SK-N-MC (cell line): ENCODE results near the gene HNF4A.

ENCODE experiments used
- DNase-seq: peaks from one replicate; pipeline ENCODE4 v3.0.0-alpha.2; 2011; ENCODE audit warnings: low read depth, low spot score
- H3K27ac ChIP-seq: fragments of 200-600 bp; sonication (generic); 2 replicates; pipeline ENCODE4 v1.5.1; 2016; ENCODE audit warnings: mixed run types
- H3K36me3 ChIP-seq: fragments of 200-600 bp; sonication (generic); 2 replicates; pipeline ENCODE4 v1.6.1; 2017; ENCODE audit warnings: antibody characterized with exemption, low read length, mixed read lengths; ENCODE audit not compliant: insufficient read depth
- H3K4me3 ChIP-seq: fragments of 200-600 bp; sonication (generic); 2 replicates; pipeline ENCODE4 v1.5.1; 2016
- H3K9ac ChIP-seq: fragments of 200-600 bp; sonication (generic); 2 replicates; pipeline ENCODE4 v1.8.0; 2017; ENCODE audit warnings: mixed run types, mixed read lengths; ENCODE audit not compliant: insufficient read length
- H3K9me3 ChIP-seq: fragments of 200-600 bp; sonication (generic); 2 replicates; pipeline ENCODE4 v1.6.1; 2017; ENCODE audit warnings: low read depth, mild to moderate bottlenecking, antibody characterized with exemption, low read length, moderate library complexity, mixed read lengths
- EZH2 ChIP-seq: fragments of 200-600 bp; sonication (generic); IDR thresholded peaks from one replicate; pipeline ENCODE4 v1.6.1; 2017; ENCODE audit warnings: antibody characterized with exemption
- FOXP2 ChIP-seq: optimal IDR thresholded peaks from 2 replicates; pipeline ENCODE3; 2011; ENCODE audit warnings: mild to moderate bottlenecking, moderate library complexity; ENCODE audit not compliant: insufficient read depth; ENCODE audit errors: extremely low read length, control extremely low read depth
- POLR2AphosphoS5 ChIP-seq: IDR thresholded peaks from 2 replicates; pipeline ENCODE4 v1.6.1; 2012; ENCODE audit warnings: mild to moderate bottlenecking, low read depth, low read length, borderline replicate concordance

Gene HNF4A

GRCh38 chr20:44405257-44405656 lies 49.8 kb downstream of the HNF4A start:
- DNase-seq, result no peak
- no peaks in the 10 kb centered on the region for H3K9me3 ChIP-seq
- TF ChIP-seq FOXP2 (no peak), POLR2AphosphoS5 (no peak)
- H3K4me3 ChIP-seq, result no peak overlapping the region
- H3K36me3 ChIP-seq, result no peaks in the 10 kb centered on the region
- no peak overlapping the region for H3K9ac ChIP-seq
- H3K27ac ChIP-seq, result no peak overlapping the region

DNA sequence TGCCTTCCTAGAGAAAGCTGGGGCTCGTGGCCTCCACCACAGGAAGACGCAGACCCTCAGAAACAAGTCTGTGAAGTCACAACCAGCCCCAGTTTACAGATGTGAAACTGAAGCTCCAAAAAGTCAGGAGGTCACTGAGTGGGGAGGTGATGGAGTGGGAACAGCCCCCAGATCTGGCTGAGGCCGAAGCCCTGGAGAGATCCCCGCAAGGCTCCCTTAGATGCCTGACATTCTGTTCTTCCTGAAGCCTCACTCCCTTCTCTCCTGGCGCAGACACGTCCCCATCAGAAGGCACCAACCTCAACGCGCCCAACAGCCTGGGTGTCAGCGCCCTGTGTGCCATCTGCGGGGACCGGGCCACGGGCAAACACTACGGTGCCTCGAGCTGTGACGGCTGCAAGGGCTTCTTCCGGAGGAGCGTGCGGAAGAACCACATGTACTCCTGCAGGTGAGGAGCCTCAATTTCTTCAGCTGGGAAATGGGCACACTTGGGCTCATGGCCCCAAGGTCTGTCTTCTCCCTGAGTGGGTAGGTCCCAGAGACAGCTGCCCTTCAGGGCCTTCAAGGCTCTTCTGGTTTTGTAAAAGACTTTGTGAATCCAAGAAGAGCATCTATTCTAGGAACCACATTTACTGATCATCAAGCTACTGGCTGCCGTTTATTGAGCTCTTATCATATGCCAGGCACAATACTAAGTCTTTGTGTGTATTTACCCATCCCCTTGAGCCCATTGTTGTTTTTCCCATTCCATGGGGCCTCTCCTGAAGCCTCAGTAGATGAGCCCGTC lies 50.5 kb downstream of the HNF4A start:
- no peak overlapping the region for H3K4me3 ChIP-seq
- H3K27ac ChIP-seq, result no peak overlapping the region
- H3K9ac ChIP-seq, result no peak overlapping the region
- no peaks in the 10 kb centered on the region for H3K36me3 ChIP-seq
- DNase-seq, result no peak
- no peaks in the 10 kb centered on the region for H3K9me3 ChIP-seq
- TF ChIP-seq POLR2AphosphoS5 (no peak), EZH2 (no peak), FOXP2 (no peak)

DNA sequence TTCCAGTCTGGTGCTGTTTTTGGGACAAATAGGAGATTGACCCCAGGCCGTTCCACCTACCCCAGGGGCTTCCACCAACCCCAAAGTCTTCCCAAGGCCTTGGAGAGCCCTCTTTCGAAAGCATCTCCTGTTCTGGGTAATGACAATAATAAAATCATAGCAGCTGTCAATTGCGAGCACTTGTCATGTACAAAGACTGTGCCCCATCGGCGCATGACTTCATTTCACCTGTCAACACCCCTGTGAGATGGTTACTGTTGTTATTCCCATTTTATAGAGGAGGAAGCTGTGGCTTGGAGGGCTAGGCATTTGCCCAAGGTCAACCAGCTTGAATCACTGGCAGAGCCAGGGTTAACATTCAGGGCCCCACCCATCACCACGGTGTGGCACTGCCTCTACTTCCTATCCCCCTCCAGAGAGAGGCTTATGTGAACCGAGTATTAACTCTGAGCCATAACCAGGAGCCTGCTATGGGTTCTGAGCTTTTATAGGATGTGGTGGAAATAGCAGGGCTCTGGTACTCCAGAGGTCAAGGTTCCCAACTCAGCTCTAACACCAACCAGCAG lies 51.2 kb downstream of the HNF4A start:
- no peak overlapping the region for H3K9ac ChIP-seq
- no peak overlapping the region for H3K4me3 ChIP-seq
- TF ChIP-seq FOXP2 (no peak), POLR2AphosphoS5 (no peak), EZH2 (no peak)
- no peak for DNase-seq
- H3K9me3 ChIP-seq, result no peaks in the 10 kb centered on the region
- no peaks in the 10 kb centered on the region for H3K36me3 ChIP-seq
- H3K27ac ChIP-seq, result no peak overlapping the region

GRCh38 chr20:44407402-44408184 lies 52.1 kb downstream of the HNF4A start:
- H3K27ac ChIP-seq, result no peak overlapping the region
- no peak for TF ChIP-seq POLR2AphosphoS5
- TF ChIP-seq FOXP2, result no peak
- TF ChIP-seq EZH2, result no peak
- H3K36me3 ChIP-seq, result no peaks in the 10 kb centered on the region
- no peak for DNase-seq
- no peak overlapping the region for H3K9ac ChIP-seq
- no peak overlapping the region for H3K4me3 ChIP-seq
- H3K9me3 ChIP-seq, result no peaks in the 10 kb centered on the region

- no peak overlapping the region for H3K4me3 ChIP-seq
- no peak overlapping the region for H3K27ac ChIP-seq
- no peaks in the 10 kb centered on the region for H3K9me3 ChIP-seq
- no peak overlapping the region for H3K9ac ChIP-seq
- H3K36me3 ChIP-seq, result no peaks in the 10 kb centered on the region
- no peak for TF ChIP-seq FOXP2
- no peak for DNase-seq
Observed at GRCh38 chr20:44409132-44409600, 53.7 kb downstream of the HNF4A start.

DNA sequence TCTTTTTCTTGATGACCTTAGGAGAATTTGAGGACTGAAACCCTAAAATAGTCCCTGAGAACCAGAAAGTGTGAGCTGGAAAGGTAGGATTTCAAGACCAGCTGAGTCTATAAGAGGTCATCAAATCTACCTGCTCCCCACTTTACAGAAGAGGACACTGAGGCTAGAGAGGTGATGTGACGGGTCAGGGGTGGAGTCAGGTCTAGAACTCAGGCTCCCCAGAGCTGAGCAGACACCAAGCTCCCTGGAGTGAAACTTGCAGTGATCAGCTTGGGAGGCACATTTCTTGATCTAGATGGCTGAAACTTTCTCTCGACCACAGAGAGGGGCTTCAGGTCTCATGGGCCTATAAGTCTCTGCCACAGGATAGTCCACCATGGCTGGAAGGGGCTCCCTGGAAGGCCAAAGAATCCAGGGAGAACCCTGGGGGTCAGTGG lies 55.1 kb downstream of the HNF4A start:
- no peaks in the 10 kb centered on the region for H3K9me3 ChIP-seq
- H3K36me3 ChIP-seq, result no peaks in the 10 kb centered on the region
- no peak for DNase-seq
- H3K4me3 ChIP-seq, result no peak overlapping the region
- no peak overlapping the region for H3K9ac ChIP-seq
- no peak for TF ChIP-seq FOXP2
- TF ChIP-seq EZH2, result no peak
- TF ChIP-seq POLR2AphosphoS5, result no peak
- no peak overlapping the region for H3K27ac ChIP-seq

GRCh38 chr20:44411020-44411756 lies 55.7 kb downstream of the HNF4A start:
- Histone ChIP-seq H3K27ac (no peak overlapping the region), H3K36me3 (no peaks in the 10 kb centered on the region), H3K9me3 (no peaks in the 10 kb centered on the region), H3K9ac (no peak overlapping the region), H3K4me3 (no peak overlapping the region)
- no peak for DNase-seq
- no peak for TF ChIP-seq EZH2
- no peak for TF ChIP-seq POLR2AphosphoS5
- TF ChIP-seq FOXP2, result no peak

DNA sequence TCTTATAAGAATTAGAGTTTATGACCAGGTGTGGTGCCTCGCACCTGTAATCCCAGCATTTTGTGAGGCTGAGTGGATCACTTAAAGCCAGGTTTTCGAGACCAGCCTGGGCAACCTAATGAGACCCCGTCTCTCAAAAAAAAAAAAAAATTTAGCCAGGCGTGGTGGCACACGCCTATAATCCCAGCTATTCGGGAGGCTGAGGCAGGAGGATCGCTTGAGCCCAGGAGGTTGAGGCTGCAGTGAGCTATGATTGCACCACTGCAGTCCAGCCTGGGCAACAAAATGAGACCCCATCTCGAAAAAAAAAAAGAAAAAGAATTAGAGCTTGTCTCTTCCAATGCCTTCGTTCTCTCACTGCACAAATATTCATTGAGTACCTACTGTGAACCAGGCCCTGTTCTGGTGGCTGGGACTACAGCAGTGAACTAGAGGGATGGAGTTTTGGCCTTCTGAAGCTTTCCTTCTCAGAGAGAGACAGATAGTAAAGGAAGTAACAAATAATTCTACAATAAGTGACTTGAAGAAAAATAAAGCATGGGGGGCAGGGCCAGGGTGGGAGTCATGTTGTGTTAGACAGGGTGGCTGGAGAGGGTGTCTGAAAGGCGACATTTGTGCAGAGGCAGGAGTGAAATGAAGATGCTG lies 56.4 kb downstream of the HNF4A start:
- H3K36me3 ChIP-seq, result no peaks in the 10 kb centered on the region
- DNase-seq, result no peak
- H3K9me3 ChIP-seq, result no peaks in the 10 kb centered on the region
- no peak overlapping the region for H3K27ac ChIP-seq
- no peak overlapping the region for H3K4me3 ChIP-seq
- no peak for TF ChIP-seq POLR2AphosphoS5
- TF ChIP-seq FOXP2, result no peak
- no peak for TF ChIP-seq EZH2
- H3K9ac ChIP-seq, result no peak overlapping the region
